ENCODE data around the gene NR3C1.

Gene NR3C1

DNA sequence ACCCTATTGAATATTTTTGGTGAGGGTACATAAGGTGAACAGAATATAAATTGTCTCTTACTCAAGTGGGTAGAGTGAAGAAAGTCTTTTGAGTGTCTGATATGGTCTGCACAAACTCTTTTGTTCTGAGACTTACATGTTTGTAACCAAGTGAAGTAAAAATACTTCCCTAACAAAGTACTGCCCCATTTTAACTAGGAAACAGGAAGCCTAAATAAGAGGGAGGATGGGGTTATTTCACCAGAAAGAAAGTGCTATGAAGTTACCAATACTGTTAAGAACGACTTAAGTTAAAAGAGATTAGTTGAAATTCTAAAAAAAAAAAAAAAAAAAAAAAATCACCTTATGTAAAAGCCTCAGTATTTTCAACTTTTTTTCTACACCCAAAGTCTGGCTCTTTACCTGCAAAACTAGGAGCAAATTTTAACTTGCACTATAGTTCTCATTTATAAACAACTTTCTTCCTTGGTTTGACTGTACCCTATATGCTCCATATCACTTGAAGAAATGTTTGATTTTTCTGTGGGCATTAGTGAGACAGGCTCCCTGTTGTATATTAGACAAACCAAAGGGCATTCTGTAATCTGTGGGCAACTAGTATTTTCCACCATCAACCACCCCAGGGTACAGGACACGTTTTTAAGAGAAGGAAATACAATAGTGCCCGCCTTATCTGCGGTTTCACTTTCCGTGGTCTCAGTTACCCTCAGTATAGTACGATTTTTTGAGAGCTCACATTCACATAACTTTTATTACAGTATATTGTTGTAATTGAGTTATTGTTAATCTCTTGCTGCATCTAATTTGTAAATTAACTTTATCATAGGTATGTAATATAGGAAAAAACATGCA, 127.7 kb downstream of the NR3C1 start:
- H3K4me3 ChIP-seq (ENCODE audit: control insufficient read depth, low read depth, low read length) = no peak overlapping the region
- TF ChIP-seq CTCF (conservative IDR thresholded peaks at IDR 0.05; ENCODE audit: control insufficient read depth, insufficient read depth, low read depth, low read length) = no peak
- no peak for DNase-seq (ENCODE audit: low read depth)

GRCh38 chr5:143274952-143275351, 128.5 kb downstream of the NR3C1 start:
- no peak for DNase-seq (ENCODE audit: low read depth)
- no peak overlapping the region for H3K4me3 ChIP-seq (ENCODE audit: control insufficient read depth, low read depth, low read length)
- no peak for TF ChIP-seq CTCF (conservative IDR thresholded peaks at IDR 0.05; ENCODE audit: control insufficient read depth, insufficient read depth, low read depth, low read length)

DNA sequence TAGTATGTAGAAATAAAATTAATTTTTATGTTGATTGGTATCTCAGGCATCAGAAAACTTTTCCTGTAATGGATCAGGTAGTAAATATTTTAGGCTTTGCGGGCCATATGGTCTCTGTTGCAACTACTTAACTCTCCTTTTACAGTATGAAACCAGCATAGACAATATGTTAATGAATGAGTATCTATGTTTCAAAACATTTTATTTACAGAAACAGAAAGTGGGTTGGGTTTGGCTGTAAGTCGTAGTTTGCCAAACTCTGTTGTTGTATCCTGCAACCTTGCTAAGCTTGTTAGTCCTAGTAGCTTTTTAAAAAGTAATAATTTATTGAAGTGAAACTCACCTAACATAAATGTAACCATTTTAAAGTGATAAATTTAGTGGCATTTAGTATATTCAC, 132.1 kb downstream of the NR3C1 start:
- no peak for DNase-seq (ENCODE audit: low read depth)
- TF ChIP-seq CTCF (conservative IDR thresholded peaks at IDR 0.05; ENCODE audit: control insufficient read depth, insufficient read depth, low read depth, low read length) = no peak
- no peak overlapping the region for H3K4me3 ChIP-seq (ENCODE audit: control insufficient read depth, low read depth, low read length)

GRCh38 chr5:143268388-143268787, 135.1 kb downstream of the NR3C1 start:
- no peak overlapping the region for H3K4me3 ChIP-seq (ENCODE audit: control insufficient read depth, low read depth, low read length)
- no peak for TF ChIP-seq CTCF (conservative IDR thresholded peaks at IDR 0.05; ENCODE audit: control insufficient read depth, insufficient read depth, low read depth, low read length)
- no peak for DNase-seq (ENCODE audit: low read depth)

GRCh38 chr5:143267186-143267585, 136.3 kb downstream of the NR3C1 start:
- TF ChIP-seq CTCF (conservative IDR thresholded peaks at IDR 0.05; ENCODE audit: control insufficient read depth, insufficient read depth, low read depth, low read length) = no peak
- DNase-seq (ENCODE audit: low read depth) = no peak

GRCh38 chr5:143265995-143266394, 137.5 kb downstream of the NR3C1 start:
- H3K4me3 ChIP-seq (ENCODE audit: control insufficient read depth, low read depth, low read length) = no peak overlapping the region
- TF ChIP-seq CTCF (conservative IDR thresholded peaks at IDR 0.05; ENCODE audit: control insufficient read depth, insufficient read depth, low read depth, low read length) = no peak
- no peak for DNase-seq (ENCODE audit: low read depth)

More at GRCh38 chr5:143267186-143267585, 136.3 kb downstream of the NR3C1 start:
- H3K4me3 ChIP-seq (ENCODE audit: control insufficient read depth, low read depth, low read length) = no peak overlapping the region

Measured in fibroblast of mammary gland (primary cell).